ENCODE results near the gene TUBGCP5.
"Not testable (repeated sequence)": the region's sequence is repeated elsewhere in the genome, so short reads cannot be mapped to it uniquely, and the experiment has no call there.

DNA sequence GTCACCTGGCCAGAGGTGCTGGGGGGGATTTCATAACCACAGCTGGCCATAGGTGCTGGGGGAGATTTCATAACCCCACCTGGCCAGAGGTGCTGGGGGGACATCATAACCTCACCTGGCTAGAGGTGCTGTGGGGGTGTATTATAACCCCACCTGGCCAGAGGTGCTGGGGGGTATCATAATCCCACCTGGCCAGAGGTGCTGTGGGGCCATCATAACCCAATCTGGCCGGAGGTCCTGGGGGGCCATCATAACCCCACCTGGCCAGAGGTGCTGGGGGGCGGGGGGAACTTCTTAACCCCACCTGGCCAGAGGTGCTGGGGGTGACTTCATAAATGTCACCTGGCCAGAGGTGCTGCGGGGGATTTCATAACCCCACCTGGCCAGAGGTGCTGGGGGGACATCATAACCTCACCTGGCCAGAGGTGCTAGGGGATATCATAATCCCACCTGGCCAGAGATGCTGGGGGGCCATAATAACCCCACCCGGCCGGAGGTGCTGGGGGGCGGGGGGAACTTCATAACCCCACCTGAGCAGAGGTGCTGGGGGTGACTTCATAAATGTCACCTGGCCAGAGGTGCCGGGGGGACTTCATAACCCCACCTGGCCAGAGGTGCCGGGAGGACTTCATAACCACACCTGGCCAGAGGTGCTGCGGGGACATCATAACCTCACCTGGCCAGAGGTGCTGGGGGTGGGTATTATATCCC is 9.4 kb upstream of the TUBGCP5 start:
- TF ChIP-seq, protein P1, sequence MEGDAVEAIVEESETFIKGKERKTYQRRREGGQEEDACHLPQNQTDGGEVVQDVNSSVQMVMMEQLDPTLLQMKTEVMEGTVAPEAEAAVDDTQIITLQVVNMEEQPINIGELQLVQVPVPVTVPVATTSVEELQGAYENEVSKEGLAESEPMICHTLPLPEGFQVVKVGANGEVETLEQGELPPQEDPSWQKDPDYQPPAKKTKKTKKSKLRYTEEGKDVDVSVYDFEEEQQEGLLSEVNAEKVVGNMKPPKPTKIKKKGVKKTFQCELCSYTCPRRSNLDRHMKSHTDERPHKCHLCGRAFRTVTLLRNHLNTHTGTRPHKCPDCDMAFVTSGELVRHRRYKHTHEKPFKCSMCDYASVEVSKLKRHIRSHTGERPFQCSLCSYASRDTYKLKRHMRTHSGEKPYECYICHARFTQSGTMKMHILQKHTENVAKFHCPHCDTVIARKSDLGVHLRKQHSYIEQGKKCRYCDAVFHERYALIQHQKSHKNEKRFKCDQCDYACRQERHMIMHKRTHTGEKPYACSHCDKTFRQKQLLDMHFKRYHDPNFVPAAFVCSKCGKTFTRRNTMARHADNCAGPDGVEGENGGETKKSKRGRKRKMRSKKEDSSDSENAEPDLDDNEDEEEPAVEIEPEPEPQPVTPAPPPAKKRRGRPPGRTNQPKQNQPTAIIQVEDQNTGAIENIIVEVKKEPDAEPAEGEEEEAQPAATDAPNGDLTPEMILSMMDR (IDR thresholded peaks at IDR 0.05; ENCODE audit: low read depth, low read length, poor library complexity, severe bottlenecking): not testable (repeated sequence)
- TF ChIP-seq EZH2phosphoT487 (IDR thresholded peaks at IDR 0.05; ENCODE audit: borderline replicate concordance, low read length): not testable (repeated sequence)

Measured in DOHH2 (cell line).